ENCODE measurements around the gene DDX52.

GRCh38 chr17:37576281-37576680 is 67.0 kb downstream of the DDX52 start:
- TF ChIP-seq, protein P1, sequence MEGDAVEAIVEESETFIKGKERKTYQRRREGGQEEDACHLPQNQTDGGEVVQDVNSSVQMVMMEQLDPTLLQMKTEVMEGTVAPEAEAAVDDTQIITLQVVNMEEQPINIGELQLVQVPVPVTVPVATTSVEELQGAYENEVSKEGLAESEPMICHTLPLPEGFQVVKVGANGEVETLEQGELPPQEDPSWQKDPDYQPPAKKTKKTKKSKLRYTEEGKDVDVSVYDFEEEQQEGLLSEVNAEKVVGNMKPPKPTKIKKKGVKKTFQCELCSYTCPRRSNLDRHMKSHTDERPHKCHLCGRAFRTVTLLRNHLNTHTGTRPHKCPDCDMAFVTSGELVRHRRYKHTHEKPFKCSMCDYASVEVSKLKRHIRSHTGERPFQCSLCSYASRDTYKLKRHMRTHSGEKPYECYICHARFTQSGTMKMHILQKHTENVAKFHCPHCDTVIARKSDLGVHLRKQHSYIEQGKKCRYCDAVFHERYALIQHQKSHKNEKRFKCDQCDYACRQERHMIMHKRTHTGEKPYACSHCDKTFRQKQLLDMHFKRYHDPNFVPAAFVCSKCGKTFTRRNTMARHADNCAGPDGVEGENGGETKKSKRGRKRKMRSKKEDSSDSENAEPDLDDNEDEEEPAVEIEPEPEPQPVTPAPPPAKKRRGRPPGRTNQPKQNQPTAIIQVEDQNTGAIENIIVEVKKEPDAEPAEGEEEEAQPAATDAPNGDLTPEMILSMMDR (IDR thresholded peaks at IDR 0.05) = no peak
- no peak for TF ChIP-seq ZFX (IDR thresholded peaks at IDR 0.05; ENCODE audit: borderline replicate concordance)

Data from 22Rv1 (cell line).